Activated T-cell treated with anti-CD3 and anti-CD28 coated beads, Interleukin-2, amount 50 U/mL, for 48 hours (primary cell): Measurements from ENCODE around the gene APBA3.

ENCODE experiments used
- DNase-seq, 2 experiments: peaks; one replicate each; pipeline ENCODE4 v3.0.0-alpha.2; 2020

APBA3 gene

DNA sequence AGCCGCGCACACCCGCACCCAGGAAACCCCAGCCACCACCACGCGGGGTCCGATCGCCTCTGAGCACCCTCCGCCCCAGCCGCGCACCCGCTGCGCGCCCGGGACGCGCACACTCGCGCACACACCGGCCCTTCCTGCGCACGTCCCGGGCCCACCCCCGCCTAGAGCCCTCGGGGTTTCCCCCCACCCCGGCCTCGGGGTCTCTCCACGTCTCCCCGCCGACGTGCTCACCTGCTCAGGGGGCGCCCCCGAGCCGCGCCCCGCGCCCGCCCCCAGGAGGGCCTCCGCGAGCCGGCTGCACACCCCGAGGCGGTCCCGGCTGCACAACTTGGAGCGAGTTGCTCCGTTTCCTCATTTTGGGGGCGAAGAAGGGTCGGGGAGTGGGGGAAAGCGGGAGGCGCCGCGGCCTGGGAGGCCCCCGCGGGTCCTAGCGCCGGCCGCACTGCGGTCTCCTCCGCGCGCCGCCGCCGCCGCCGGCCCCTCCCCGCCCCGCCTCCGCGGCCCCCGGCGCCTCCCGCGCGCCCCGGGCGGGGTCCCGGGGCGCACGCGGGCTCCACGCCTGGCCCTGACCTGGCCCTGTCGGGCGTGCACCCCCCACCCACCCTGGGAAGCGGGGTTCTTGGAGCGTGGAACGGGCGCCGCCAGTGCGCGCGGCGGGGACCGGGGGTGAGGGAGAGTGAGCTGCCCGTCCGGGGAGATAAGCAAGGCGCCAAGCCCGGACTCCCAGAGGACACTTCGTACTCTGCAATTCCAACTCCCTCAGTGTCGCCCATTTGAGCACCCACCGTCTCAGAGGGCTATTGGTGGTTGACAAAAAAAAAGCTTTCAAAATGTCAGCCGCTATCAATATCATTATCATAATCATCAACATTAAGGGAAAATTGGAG, 24.7 kb upstream of the APBA3 start, which contains the start of gene MATK:
MATK (minus strand) TSS at position 444 of the 887 bp plus-strand sequence. CDS start 1,246 bp downstream, outside the sequence.
- DNase-seq: peak; percentile 55 to 62

DNA sequence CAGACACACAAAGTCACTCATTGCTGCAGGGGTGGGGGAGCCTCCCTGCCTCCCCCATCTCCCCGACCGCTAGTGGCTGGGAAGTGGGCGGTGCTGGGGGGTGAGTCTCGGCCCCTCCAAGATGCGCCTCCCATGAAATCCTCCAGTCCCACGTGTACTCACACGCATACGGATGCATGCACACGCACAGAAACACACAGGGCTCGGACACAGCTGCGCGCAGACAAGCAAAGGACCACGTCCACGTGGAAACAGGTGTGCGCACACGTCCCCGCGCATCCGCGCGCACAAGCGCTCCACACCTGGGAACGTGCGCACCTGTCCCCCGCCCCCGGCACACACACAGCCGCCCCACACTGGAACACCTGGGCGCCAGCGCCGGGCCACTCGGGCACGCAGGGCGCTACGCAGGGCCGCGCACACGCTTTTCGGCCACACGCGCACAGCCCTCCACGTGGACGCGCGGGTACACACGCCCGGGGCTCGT, 24.0 kb upstream of the APBA3 start:
- peak in 1 of 2 experiments; percentile 49 for DNase-seq

DNA sequence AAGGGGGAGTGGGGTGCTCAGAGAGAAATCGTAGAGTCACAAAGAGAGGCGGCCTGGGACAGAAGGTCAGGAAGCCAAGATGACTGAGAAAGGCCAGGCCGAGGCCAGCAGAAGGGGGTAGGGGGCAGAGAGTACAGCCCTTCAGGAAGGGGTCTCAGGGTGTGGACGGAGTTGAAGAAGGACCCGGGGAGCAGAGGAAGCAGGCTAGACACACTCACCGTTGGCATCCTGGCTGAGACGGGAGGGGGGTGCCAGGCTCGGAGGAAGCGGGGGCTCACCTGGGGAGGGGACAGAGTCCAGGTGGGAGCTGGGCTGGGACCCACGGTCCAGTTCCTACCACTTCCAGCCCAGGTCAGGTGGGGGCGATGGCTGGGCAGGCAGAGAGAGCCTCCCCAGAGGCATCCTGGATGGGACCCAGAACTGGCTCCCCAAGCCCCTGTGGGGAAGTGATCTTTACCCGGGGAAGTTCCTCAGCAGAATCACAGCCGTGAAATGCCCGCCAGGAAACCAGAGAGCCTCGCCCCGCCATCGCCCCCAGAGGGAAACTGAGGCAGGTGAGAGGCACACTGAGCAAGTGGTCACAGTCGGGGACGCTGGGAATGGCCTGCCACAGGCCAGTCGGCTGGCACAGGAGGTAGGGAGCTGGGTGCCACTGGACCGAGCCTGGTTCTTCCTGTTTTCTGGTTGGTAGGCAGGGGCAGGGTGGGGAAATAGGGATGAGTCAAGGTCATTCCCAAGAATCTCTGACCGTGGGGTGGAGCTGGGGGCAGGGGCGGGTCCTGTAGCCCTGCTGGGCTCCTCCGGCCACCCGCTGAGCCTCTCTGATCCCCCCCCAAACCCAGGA, 23.3 kb upstream of the APBA3 start:
- DNase-seq: no peak

DNA sequence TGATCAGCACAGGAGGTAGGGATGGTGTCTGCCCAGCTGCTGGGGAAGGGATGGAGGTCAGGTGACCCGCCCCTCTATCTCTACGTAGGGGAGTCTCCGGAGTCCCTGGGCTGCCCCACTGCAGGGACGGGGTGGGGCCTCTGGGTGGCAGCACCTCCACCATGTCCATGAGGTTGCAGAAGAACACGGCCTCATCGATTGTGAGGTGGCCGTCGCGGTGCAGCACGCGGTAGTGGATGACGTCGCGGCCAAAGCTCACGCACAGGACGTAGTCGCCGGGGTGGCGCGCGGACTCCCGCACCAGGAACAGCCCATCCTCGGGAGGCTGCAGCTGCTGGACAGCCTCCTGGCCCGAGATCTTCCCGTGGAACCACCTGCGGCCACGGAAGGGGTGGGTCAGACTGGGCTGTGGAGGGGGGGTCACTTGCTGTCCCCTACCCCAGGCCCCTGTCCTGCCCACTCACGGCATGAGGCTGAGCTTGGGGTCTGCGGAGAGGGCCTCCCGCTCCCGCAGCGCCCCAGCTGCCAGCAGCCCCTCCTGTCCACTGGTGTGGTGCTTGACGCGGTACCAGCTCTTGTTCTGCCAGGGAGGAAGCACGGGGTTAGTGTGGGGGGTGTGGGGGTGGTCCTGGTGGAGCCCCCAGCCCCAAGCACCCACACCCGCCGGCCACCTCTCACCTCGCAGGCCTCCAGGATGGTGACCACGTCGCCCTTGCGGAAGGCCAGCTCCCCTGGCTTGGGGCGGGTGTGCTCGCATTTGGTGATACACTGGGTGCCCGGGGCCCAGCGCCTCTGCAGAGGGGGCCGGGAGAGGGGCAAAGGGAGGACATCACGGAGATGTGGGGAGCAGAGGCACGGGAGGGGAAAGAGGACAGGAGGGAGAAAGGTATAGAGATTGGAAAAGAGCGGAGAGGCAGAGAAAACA, 22.4 kb upstream of the APBA3 start:
- peak; percentile 61 to 68 for DNase-seq

DNA sequence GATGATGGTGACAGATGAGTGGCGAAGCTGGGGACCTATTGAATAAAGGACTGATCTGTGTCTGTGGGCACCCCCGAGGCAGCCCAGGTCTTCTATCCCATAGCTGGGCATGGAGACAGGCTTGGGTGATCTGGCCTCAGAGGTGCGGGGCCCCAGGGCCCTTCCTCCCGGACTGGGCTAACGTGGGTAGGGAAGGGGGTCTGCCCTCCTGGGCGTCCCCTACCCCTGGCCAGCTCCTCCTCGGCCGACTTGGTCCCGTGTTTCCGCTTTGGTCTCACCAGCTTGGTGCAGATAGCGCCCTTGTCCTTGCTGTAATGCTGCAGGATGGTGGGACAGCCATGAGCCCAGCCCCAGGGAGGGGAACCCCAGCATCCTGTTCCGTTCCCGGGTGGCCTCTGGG, 21.4 kb upstream of the APBA3 start:
- no peak for DNase-seq

DNA sequence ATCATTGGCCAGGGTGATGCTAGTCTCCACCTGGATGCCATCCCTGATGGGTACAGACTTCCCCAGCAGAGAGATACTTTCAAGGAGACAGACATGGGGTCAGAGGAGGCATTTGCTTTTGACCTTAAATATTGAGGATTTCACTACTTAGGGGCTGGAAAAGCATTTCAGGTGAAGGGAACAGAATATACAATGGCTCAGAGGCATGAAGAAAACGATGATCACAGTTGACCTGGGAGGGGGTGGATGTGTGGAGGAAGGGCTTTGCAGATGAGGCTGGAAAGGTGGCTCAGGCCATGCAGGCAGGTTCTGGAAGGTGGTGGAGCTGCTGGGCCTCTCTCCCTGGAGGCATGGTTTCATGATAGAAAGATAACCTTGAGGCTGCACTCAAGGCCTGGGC, 20.8 kb upstream of the APBA3 start:
- no peak for DNase-seq

DNA sequence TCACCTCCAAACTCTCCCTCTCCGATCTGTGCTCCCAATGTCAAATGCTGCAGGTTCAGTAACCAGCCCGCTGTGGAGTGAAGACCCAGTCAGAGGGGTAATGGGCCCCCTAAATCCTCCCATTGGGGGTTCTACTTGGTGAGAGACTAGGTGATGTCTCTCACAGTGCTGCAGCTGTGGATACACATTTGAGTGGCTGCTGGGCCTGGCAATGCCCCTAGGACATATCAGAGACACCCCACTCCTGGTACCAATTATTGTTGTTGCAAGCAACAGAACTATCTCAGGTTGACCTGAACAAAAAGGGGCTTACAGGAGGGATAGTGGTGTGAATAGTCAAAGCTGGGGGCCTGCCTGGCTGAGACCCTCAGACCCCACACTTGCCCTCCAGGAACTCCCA, 20.1 kb upstream of the APBA3 start:
- no peak for DNase-seq

DNA sequence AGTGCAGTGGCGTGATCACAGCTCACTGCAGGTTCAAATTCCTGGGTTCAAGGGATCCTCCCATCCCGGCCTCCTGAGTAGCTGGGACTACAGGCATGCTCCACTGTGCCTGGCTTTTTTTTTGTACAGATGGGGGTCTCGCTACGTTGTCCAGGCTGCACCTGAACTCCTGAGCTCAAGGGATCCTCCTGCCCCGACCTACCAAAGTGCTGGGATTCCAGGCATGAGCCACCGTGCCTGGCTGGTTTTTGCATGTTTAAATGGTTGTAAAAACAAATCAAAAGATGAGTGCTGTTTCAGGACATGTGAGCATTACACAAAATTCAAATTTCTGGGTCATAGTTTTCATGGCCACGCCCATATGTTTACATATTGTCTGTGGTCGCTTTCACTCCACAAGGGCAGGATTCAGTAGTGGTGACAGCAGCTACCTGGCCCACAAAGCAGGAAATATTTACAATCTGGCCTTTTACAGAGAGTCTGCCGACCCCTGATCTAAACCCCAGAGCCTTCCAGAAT, 19.4 kb upstream of the APBA3 start:
- no peak for DNase-seq

DNA sequence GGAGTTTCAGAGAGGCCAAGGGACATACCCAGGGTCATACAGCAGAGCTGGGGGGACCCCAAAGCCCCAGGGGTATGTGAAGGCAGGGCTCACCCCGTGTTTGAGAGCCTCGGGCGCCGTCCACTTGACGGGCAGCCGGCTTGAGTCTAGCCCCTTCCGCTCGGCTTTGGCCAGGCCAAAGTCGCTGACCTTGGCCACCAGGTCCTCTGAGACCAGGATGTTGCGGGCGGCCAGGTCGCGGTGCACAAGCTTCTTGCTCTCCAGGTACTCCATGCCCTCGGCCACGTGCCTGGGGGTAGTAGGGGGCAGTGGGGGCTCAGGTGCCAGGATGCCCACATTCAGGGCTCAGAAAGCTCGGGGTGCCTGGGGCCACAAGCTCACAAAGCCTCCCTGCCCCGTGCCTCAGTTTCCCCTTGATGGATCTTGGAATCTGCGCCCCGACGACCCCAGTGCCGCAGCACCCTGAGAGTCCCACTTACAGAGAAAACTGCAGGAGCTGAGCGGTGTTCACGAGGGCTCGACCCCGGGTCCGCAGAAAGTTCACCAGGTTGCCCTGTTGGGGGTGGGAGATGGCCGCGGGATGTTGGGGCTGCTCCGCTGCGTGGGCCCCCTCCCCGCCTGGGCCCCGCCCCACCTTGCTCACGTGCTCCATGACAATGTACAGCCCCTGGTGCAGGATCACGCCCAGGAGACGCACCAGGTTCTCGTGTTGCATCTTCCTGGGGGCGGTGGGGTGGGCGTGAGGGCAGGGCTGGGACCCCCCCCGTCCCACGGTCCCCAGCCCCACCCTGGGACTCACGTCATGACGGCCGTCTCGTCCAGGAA, 17.6 kb upstream of the APBA3 start:
- DNase-seq: no peak

DNA sequence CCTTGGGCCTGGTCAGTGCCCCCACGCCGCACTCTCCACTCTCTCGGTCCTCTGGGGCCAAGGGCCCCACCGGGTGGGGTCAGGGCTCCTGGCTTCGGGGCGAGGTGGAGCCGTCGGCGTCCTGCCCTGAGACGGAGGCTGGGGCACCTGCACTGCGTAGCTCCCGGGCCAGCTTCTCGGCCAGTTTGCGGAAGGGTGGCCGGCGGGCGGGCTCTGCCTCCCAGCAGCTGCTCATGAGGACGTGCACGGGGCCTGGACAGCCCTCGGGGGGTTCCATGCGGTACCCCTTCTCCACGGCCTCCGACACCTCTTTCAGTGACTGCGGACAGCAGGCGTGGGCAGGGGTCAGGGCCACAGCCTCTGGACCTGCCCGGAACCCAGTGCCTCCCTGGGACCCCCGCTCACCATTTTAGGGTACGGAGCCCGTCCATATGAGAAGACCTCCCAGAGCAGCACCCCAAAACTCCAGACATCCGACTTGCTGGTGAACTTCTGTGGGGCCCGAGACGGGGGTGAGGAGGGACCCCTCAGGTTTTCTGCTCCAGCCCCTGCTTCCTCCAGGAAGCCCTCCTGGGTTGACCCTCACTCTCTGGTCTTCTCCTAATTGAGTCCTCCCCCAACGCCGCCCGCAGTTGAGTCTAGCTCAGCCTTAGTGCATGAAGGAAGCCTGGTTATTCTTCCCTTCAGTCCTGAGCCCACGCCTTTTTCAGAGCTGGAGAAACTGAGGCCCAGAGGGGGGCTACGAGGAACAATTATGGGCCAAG, 16.8 kb upstream of the APBA3 start:
- no peak for DNase-seq

DNA sequence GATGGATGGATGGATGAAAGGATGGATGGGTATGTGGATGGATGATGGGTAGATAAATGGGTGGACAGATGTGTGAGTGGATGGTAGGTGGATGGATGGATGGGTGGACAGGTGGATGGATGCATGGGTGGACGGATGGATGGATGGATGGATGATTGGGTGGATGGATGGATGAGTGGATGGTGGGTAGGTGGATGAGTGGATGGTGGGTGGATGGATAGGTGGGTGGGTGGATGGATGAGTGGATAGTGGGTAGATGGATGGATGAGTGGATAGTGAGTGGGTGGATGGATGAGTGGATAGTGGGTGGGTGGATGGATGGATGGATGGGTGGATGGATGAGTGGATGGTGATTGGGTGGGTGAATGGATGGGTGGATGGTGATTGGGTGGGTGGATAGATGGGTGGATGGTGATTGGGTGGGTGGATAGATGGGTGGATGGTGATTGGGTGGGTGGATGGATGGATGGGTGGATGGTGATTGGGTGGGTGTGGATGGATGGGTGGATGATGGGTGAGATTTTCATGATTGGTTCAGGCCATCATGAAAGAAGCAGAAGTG, 15.1 kb upstream of the APBA3 start:
- no peak for DNase-seq

DNA sequence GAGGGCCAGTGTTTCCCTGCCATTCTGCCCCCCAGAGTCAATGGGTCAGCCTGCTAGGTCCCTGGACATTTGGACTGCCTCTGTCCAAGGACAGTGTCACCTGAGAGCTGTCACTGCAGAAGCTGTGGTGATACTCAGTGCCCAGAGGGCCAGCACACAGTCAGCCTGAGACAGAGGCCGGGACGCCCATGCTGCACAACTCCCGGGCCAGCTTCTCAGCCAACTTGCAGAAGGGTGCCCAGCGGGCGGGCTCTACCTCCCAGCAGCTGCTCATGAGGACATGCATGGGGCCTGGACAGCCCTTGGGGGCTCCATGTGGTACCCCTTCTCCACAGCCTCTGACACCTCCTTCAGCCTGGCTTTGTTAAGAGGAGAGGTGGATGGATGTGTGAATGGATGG, 14.3 kb upstream of the APBA3 start:
- DNase-seq: no peak

DNA sequence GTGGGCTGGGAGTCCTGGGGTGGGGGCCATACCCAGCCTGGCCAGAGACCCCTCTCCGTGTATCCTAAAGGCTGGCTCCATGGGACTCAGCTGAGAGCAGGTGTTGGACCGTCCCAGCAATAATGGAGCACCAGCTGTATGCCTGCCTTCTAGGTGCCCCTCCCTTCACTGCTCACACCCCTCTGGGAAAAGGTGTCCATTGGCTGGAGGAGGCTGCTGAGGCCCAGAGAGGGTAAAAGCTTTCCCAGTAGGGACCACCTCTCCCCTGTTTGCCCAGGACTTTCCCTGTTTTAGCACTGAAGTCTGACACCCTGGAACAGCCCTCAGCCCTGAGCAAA, 13.9 kb upstream of the APBA3 start:
- no peak for DNase-seq

DNA sequence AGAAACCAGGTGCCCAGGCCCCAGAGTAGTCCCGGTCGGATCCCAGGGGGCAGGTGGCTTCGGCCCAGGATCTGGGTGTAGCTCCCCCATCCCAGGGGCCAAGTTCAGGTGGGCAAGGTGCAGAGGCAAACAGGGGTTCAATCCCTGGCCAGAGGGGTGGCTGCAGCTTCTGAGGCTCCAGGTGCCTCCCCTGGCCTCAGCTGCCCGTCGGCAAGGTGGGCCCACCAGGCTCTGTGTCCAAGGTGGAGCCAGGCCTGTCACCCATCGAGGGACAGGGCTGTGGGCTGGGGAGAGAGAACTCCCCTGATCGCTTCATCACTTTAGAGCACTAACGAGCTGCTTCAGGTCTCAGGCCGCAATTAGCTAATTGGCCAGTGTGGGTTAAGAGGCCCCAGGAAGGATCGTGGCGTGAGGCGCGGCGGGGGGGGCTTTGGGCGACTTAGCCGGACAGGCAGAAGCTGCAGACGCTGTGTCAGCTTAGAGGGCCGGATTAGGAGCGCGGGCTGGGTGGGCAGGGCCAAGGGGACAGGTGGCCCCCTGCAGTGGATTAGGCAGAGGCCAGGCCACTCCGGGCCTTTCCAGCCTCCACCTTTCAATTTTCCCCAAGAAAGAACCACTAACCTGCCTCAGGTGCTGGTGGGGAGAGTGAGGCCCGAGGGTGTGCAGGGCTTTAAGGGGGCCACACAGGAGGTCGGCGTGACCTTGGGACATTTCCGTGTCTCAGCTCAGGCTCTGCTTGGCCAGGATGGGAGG, 13.3 kb upstream of the APBA3 start:
- no peak for DNase-seq

DNA sequence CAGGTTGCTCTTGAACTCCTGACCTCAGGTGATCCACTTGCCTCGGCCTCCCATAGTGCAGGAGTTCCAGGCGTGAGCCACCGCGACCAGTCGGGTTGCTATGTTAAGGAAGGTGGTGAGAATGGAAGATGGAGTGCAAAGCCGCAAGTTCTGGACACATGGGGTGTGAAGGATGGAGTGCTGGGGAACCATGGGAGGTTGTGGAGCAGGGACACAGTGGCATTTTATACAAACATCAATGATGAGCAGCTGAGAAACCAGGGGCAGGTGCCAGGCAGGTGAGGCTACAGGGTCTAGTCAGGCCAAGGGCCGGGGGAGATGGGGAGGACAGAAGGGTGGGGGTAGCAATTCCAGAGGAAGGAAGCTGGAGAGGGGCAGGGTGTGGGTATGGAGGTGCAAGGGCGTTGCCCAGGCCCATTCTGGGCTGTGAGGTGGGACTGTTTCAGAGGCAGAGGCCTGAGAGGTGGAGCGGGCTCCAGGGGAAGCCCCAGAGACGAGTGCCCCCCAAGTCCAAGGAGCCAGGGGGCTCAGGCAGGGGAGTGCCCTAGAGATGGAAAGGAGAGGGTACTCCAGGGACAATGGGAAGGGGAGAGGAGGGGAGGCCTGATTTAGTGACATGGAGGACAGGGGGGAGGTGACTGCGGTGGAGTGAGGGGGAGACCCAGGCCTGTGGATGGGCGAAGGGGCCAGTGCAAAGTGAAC, 12.5 kb upstream of the APBA3 start:
- DNase-seq: no peak

DNA sequence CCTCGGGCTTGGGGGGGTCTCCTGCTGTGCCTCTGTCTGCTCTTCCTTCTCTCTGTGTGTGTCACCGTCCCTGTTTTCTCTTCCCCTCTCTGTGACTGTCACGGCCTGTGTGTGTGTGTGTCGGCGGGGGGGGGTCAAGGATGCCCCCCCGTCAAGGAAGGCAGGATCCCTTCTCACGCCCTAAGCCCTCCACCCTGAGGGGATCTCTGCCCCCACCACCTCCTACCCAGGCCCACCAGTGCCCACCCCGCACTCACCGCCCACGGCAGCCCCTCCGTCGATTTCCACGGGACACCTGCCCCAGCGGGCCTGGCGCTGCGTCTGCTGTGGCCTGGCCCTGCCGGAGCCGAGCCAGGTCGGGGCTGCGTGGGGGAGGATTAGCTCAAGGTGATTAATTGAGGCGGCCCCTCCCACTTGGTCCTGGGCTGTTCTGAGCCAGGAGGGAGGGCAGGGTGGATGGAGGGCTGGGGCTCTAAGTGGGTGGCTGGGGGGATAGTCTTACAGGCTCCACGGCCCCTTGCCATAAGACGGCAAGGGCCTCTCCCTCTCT, 10.5 kb upstream of the APBA3 start, which contains the start of gene RAX2:
RAX2 (minus strand) TSS at position 323 of the 550 bp plus-strand sequence. CDS start 486 bp downstream, outside the sequence.
- no peak for DNase-seq

DNA sequence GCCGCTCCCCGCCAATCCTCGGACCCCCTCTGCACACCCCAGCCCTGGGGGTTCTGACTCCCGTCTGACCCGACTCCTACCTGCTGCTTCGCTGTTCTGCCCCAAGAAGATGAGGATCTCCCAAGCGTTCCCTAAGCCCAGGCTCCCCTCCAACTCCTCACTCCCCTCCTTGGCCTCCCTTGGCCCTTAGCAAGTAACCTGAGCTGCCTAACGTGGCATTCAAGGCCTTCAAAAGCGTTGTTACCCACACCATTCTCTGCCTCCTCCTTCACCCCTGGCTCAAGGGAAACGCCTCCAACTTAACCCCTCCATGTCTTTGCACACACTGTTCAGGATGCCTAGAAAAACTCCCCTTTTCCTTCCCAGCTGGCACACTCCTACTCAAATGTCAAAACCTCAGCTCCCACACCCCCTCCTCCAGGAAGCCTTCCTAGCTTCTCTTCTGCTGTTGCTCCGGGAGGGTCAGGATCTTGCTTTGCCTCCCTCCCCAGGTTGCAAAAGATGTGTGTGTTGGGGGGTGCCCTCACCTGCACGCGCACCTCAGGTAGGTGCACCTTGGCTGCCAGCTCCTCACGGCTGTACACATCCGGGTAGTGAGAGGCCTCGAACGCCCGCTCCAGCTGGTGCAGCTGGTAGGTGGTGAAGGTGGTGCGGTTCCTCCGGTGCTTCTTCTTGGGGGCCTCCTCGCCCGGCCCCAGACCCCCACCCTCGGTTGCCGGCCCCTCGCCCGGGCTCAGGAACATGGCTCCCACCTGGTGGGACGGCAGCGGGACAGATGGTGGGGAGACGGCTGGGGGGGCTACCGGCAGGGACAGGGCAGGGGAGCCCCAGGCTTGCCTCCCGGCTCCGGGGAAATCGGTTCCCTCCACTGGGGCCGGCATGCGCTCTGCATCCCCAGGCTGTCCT, 9.8 kb upstream of the APBA3 start:
- DNase-seq: no peak
